B cell (primary cell): Measurements from ENCODE around the gene RASGRF2.

ENCODE experiments used
- EZH2 ChIP-seq: IDR thresholded peaks from 2 replicates; pipeline ENCODE4 v1.6.1; 2012; ENCODE audit warnings: borderline replicate concordance, low read depth, mild to moderate bottlenecking, moderate library complexity, low read length; ENCODE audit not compliant: insufficient read depth, poor library complexity, severe bottlenecking
- TF ChIP-seq, protein P1 (sequence below): fragments of 200-600 bp; IDR thresholded peaks from one replicate; pipeline ENCODE4 v1.8.0; 2022; ENCODE audit warnings: antibody characterized with exemption, mild to moderate bottlenecking

DNA sequence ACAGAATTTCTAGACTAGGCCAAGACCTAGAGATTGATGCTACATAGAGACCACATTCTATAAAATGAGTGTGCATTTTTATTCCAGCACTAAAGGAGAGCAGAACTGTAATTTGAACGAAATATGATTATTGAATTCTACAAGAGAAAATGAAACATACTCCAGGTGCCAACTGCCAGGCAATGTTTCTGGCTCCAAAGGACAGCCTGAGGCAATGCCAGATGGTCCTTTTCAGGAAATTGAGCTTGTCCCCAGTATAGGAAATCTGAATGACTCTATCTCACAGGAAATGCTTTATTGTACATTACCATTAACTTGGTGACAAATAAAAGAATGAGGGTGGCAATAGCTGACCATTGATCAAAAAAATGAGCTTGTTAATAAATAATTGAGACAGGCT is 28.8 kb upstream of the RASGRF2 start:
- TF ChIP-seq EZH2 = no peak
- TF ChIP-seq, protein P1, sequence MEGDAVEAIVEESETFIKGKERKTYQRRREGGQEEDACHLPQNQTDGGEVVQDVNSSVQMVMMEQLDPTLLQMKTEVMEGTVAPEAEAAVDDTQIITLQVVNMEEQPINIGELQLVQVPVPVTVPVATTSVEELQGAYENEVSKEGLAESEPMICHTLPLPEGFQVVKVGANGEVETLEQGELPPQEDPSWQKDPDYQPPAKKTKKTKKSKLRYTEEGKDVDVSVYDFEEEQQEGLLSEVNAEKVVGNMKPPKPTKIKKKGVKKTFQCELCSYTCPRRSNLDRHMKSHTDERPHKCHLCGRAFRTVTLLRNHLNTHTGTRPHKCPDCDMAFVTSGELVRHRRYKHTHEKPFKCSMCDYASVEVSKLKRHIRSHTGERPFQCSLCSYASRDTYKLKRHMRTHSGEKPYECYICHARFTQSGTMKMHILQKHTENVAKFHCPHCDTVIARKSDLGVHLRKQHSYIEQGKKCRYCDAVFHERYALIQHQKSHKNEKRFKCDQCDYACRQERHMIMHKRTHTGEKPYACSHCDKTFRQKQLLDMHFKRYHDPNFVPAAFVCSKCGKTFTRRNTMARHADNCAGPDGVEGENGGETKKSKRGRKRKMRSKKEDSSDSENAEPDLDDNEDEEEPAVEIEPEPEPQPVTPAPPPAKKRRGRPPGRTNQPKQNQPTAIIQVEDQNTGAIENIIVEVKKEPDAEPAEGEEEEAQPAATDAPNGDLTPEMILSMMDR = no peak
